H54 (cell line): ENCODE data around the gene GATA2.

Experiments
- DNase-seq: peaks from one replicate; pipeline ENCODE4 v3.0.0; 2011; ENCODE audit warnings: low spot score, mixed read lengths; ENCODE audit not compliant: insufficient read length
- FAIRE-seq: peaks from 3 replicates; lab custom pipeline; 2011; peaks lifted over from hg19 to GRCh38; lab: Jason Lieb, UNC
- POLR2A ChIP-seq: IDR thresholded peaks from 2 replicates; pipeline ENCODE4 v1.6.1; 2011; ENCODE audit warnings: low read depth, mild to moderate bottlenecking, low read length

The GATA2 gene

DNA sequence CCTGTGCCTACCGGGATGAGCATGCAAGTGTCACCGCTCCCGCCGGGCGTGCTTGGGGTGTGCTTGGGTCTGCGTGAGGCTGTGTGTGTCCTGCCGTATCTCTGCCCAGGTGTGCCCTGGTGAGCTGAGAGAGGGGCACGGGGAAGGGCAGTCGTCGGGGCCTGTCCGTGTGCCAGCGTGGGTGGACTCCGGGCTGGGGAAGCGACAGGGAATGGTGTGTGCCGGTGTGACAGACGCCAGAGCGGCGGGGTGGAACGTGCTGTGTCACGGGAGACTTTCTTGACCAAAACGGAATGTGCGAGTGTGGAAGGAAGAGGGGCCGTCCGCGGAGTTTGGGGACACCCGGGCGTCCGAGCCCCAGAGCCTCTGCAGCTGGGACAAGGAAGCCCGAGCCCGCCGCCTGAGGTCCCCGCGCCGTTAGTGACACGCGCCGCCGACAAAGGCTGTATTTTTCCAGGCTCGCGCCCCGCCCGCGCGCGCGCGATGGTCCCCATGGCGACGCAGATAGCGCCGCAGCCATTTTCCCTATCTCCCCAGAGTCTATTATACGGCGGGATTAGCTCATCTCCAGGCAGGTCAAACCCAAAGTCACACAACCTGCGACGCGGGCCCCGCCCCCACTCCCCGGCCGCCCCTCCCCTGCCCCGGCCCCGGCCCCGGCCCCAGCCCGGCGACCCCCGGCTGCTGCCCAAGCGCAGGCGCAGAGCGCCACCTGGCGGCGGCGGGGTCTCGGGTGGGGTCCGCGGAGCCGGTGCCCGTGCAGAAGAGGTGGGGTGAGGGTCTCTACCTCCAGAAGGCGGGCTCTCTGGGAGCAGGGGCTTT lies 4.5 kb upstream of the GATA2 start:
- FAIRE-seq = no peak
- peak; percentile 80 for DNase-seq
- TF ChIP-seq POLR2A = no peak

DNA sequence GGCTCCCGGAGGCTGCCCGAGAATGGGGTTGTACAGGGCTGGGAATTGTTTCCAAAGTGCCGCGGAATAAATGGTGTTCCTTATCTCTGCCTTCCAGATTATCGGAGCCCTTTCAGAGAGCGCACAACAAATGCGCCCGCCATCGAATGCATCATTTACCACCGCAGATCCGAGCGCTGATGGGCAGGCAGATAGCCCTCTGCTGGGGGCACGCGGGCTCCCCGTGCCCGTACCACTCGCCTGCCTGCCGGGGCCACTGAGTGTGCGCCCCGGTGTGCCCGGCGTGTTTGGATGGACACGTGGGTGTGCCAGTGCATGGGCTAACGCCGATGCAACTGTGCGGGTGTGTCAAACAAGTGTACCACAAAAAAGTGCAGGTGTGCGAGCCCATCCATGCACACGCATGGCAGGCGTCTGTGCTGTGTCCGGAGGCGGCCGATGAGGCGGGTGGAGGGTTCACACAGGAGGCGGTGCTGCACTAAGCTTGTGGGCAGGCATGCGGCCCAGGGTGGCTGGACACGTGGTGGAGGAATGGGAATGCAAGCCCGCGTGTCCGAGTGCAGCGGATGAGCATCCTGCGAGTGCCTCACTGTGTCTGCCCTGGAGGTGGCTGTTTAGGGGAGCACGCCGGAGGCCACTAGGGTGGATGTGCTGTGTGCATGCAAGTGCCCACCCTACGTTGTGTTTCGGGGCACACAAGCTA lies 3.8 kb upstream of the GATA2 start:
- DNase-seq = no peak
- no peak for TF ChIP-seq POLR2A

DNA sequence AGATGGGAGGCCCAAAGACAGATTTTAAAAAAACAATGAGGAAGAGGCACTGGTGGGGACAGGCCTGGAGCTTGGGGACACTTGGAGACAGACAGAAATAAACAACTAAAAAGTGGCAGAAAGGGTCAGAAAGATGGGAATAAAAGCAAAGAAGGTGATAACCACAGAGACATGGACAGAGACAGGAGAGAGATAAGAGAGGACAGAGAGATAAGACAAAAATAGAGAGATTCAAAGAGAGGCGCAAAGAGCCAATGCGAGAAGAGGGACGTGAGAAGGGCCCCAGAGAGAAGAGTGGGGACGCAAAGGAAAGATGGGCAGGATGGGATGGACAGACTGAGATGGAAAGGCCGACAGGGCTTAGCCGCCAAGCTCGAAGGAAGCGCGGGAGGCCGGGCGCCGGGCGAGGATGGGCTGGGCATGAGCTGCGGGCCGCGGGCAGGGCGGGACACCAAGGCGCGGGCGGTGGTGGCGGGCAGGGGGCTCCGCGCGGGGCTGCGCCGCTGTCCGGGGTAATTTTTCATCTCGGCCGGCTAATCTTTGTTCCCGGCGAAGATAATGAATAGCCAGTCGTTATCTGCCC lies 3.1 kb upstream of the GATA2 start:
- TF ChIP-seq POLR2A = no peak
- DNase-seq = no peak
- no peak for FAIRE-seq

More for the DNA sequence above, 3.8 kb upstream of the GATA2 start:
- no peak for FAIRE-seq

DNA sequence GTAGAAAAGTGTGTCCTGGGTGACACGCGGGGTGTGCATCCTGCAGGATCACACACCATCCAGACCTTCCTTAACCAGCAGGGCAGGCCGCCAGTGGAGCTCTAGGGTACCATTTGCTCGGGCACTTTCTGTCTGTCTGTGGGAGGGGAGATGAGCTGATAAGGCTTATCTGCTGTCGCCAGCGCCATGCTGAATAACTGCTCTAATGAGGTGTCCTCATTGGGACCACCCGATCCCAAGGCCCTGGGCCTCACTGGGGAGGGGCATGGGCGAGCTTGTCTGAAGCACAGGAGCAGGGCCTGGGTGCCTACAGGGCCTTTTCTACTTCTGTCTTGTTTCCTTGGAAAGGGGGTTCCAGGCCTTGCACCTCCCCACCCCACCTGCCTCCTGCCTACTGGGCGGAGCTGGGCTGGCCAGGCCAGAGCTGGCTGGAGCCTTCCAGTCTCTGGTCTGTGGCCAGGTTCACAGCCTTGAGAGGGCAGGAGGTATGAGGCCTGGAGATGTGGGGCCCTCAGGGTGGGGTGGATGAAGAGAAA lies 2.5 kb upstream of the GATA2 start:
- FAIRE-seq (no peak), DNase-seq (no peak)
- TF ChIP-seq POLR2A = no peak

DNA sequence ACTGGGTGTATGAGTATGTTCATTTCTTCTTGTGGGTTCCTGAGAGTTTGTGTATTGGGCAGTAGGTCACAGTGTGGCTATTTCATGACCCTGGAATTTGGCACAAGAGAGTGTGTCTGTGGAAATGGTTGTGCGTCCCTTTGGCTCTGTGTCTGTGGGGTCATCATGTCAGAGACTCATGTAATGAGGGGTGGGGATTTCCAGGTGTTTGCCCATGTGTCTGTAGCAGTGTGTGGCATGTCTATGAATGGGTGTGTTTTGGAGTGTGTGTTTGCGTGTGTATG lies 1.3 kb upstream of the GATA2 start:
- DNase-seq = no peak
- FAIRE-seq = no peak
- TF ChIP-seq POLR2A = no peak

DNA sequence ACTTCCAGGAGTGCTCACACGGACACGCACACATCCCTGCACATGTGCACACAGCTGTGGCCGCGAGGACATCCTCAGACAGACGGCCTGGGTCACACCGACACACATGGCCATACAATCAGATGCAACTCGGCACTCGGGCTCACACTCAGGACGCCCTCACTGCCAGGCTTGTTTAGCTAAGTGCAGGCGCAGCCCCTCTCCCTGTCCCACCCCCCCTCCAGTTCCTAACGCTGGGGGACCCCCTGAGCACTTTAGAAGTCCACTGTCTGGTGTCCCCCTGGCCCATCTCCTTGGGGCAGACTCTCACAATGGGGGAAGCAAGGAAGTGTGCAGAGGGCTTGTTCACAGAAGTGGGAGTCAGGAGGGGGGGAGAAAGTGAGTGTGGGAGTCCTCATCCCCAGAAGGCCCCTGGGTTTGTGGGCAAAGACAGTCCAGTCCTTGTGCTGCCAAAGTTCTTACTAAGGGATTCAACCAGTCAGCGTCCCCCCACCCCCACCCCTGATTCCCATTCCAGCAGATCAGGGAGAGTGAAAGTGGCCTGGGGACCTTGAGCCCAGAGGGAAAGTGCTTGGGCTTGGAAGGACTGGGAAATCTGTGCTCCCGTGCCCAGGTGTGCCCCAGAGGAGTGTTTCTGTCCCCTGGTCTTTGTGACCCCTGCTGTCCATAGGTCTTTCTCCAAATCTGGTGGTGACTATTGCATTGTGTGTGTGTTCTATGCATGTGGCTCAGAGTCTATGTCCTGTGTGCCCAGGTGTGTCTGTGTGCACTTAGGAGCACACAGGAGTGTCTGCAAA lies 767 bp upstream of the GATA2 start:
- DNase-seq (no peak), FAIRE-seq (no peak)
- TF ChIP-seq POLR2A = no peak

DNA sequence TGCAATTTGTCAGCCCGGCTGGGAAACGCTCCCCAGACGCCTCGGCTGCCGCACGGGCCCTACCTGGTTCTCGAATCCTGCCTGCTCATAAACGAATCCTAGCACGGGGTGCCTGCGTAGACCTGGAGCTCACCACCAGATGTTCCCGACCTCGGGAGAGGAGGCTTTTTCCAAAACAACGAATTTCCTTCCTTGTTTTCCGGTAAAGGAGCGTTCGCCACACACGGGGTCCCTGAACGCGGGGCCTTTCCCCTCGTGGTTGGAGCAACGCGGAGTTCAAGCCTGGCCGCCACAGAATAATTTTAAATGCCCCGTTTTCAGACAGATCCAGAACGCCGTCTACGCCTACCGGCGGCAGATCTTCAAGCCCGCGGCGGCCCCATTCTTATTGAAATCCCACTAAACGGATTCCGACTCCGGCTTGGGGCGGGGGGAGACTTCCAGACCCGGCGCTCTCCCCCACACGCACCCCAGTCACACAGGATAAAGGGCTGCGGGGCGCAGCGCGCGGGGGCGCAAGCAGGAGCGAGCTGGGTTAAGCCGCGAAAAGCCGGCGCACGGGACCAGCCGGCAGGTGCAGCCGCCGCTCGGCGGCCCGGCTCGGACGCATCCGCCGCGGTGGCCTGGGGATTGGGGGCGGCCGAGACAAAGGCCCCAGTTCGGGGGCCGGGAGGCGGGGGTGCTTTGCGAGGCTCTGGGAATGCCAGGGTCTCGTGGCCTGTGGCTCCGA lies 895 bp downstream of the GATA2 start:
- TF ChIP-seq POLR2A = no peak

DNA sequence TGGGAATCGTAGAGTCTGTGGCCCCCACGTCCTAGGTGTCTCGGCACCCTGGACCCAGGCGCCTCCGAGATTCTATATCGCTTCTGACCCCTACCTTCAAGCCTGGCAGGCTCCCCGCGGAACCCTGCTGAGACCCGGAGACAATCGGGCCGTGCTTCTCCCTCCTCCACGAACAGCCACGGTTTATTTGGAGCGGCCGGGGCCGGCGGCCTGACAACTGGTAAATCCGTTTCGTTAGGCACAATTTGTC lies 1.4 kb downstream of the GATA2 start:
- no peak for TF ChIP-seq POLR2A
- DNase-seq (no peak), FAIRE-seq (no peak)

More for the DNA sequence above, 895 bp downstream of the GATA2 start:
- DNase-seq (no peak), FAIRE-seq (no peak)

DNA sequence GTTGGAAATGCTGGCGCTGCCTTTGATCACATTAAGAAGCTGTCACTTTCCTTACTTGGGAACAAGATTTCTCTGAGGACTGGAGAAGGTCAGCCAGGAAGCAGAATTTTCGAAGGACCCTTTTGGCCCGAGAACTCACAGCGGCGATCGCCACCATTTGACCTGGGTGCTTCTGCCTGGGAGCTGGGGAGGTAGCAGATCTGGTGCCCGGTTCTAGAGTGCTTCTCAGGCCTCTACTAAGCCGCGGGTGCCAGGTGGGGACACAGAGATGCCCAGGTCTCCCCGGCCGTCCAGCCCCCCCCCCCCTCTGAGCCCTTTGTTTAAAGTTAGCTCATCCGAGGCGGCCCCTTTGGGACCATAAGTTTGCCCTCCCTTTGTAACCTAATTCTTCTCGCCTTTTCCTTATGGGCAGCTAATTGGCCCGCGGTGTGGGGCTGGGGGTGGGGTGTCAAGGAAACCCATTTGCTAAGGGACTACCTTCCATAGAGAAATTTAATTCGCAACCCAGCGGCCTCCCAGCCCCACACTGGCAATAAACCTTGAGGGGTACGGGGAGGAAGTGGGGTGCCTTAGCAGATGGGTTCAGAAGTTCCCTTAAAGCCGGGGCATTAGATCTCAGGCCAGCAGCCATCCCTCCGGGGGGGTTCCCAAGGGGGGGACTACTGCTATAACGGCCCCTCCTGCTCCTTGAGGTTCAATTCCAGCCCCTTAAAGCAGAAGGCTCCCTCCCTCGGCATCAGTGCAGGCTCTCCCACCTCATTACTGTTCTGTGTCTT lies 1.9 kb downstream of the GATA2 start:
- no peak for TF ChIP-seq POLR2A
- no peak for DNase-seq
- FAIRE-seq = no peak

DNA sequence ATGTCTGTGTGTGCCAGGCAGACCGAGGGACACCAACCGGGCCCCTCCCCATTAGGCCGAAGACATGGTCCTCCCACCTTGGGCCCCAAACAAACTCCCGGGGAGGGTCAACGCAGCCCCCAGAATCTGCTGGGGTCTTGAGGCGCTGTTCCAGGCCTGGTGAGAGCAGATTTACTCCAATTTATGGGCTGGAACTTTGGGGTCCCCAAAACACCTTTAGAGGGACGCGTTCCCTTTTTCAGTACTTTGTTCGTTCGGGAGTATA lies 2.4 kb downstream of the GATA2 start:
- DNase-seq = no peak
- no peak for FAIRE-seq
- TF ChIP-seq POLR2A = no peak

DNA sequence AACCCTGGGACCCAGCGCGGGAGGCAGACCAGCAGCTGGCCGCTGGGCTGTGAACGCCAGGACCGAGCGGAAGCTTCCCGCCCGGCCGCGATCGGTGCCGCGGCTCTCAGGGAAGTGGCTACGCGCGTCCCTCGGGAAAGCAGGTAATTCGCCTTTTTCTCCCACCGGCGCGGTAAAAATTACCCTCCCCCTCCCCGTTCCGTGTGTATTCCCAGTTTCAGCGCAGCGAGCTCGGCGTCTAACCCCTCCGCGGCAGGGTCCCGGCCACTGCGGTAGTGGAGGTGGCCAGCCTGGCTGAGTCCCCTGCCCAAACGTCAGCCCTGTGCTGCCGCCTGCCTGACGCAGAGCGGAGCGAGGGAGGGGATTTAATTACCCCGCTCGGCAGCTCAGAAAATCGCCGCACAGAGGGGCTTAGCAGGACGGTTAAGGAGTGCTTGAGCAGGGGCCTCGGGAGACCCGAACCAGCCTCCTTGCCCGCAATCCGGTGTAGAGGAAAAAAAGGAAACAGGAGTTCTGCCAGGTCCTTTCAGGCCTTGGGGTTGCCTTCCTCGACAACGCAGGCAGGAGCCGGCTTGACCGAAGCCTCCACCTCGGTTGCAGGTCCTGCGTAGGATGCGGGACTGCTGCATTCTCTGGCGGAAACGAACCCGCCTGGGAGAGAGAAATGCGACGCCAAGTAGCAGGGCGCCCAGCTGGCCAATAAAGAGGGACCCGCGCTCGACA lies 2.9 kb downstream of the GATA2 start:
- no peak for TF ChIP-seq POLR2A
- FAIRE-seq = no peak
- no peak for DNase-seq

DNA sequence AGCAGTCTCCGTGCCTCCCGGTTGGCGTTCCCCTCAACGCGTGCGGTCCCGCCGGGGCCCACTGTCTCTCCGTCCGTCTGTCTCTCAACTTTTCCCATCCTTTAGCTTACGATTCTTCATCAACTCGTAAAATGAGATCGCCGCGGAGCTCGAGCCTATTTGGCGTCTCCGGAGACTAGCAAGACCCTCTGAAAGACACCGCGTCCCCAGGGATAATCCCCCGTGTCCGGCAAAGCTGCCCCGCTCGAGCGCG lies 3.4 kb downstream of the GATA2 start:
- no peak for FAIRE-seq
- TF ChIP-seq POLR2A = no peak
- no peak for DNase-seq

DNA sequence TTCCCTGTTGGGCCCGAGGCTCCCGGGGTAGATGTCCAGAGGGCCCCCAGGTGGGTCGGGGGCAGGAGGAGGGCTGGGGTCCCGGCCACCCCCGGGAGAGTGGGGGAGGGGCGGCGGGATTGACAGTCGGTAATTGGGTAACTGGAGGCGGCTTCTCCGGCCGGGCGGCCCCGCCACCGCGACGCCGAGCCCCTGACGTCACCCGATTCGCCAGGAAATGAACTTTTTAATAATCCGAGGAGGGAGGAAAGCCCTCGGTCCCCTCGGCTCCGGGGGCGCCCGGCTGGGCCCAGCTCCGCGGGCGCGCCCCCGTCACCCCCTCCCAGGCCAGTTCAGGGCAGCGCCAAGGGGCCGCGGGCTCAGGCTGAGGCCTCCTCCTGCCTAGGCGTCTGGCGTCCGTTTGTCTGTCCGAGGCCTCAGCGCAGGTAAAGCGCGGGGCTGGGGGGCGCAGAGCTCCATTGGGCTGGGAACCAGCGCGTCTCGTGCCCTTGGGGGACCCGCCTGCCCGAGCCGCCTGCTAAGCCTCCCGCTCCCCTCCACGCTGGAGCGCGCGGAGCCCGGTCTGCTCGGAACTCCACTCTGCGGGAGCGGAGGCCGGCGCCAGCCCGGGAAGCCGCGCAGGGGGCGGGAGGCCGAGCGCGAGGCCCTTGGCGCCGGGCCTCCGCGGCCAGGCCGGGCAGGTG lies 3.9 kb downstream of the GATA2 start:
- no peak for FAIRE-seq
- DNase-seq = peak; percentile 86
- 0 out of 2 replicates have a peak, but pooled peaks have one; percentile 30 for TF ChIP-seq POLR2A
